HL-60 (cell line): ENCODE results near the gene PARD3.

ENCODE experiments used
- CTCF ChIP-seq: IDR thresholded peaks from one replicate; pipeline ENCODE4 v1.5.1; 2011; ENCODE audit warnings: low read length, control low read depth, inconsistent platforms; ENCODE audit not compliant: insufficient read depth
- POLR2AphosphoS5 ChIP-seq: IDR thresholded peaks from 2 replicates; pipeline ENCODE4 v1.6.1; 2012; ENCODE audit warnings: low read depth

GRCh38 chr10:34861293-34862021, 46.4 kb upstream of the PARD3 start:
- no peak for TF ChIP-seq CTCF
- TF ChIP-seq POLR2AphosphoS5: no peak
